SU-DHL-6 (cell line): ENCODE results near the gene CYBA.

ENCODE experiments used
- H2AFZ ChIP-seq: fragments of 200-600 bp; sonication (generic); 2 replicates; pipeline ENCODE4 v1.6.1; 2014; ENCODE audit warnings: low read depth, mild to moderate bottlenecking, moderate library complexity, mixed read lengths, antibody characterized with exemption, low read length; ENCODE audit not compliant: severe bottlenecking
- H3F3A ChIP-seq: fragments of 200-600 bp; shearing (Covaris generic); 2 replicates; pipeline ENCODE4 v1.6.0; 2016; ENCODE audit warnings: antibody characterized with exemption, mild to moderate bottlenecking; ENCODE audit not compliant: insufficient read depth
- H3K27ac ChIP-seq: fragments of 200-600 bp; sonication (generic); 2 replicates; pipeline ENCODE4 v1.5.1; 2016; ENCODE audit warnings: low read depth, mild to moderate bottlenecking, low read length, moderate library complexity, mixed read lengths
- H3K27me3 ChIP-seq: fragments of 200-600 bp; sonication (generic), shearing (Covaris generic); 2 replicates; pipeline ENCODE4 v1.6.0; 2014; ENCODE audit warnings: mild to moderate bottlenecking, low read length
- H3K36me3 ChIP-seq: fragments of 200-600 bp; sonication (generic); 2 replicates; pipeline ENCODE4 v1.6.1; 2014; ENCODE audit warnings: mild to moderate bottlenecking, low read length, mixed read lengths
- H3K4me2 ChIP-seq: fragments of 300-600, 200-600 bp; shearing (Covaris generic), sonication (generic); 2 replicates; pipeline ENCODE4 v1.6.0; 2014; ENCODE audit warnings: low read length, low read depth, mild to moderate bottlenecking; ENCODE audit not compliant: poor library complexity, severe bottlenecking
- H3K4me3 ChIP-seq: fragments of 200-600 bp; sonication (generic); 2 replicates; pipeline ENCODE4 v1.5.1; 2014; ENCODE audit warnings: antibody characterized with exemption, low read length, mild to moderate bottlenecking, mixed read lengths; ENCODE audit not compliant: insufficient read depth, poor library complexity, severe bottlenecking
- H3K79me2 ChIP-seq: fragments of 200-600 bp; sonication (generic); 2 replicates; pipeline ENCODE4 v1.6.1; 2014; ENCODE audit warnings: mild to moderate bottlenecking, low read length, moderate library complexity; ENCODE audit not compliant: insufficient read depth
- H3K9ac ChIP-seq: fragments of 200-600 bp; sonication (generic); 2 replicates; pipeline ENCODE4 v1.7.0; 2014; ENCODE audit warnings: mild to moderate bottlenecking, low read length
- H3K9me2 ChIP-seq: fragments of 200-600 bp; sonication (generic); replicated peaks from 2 replicates; pipeline ENCODE4 v1.6.1; 2014; ENCODE audit warnings: low read length; ENCODE audit not compliant: insufficient read depth
- H3K9me3 ChIP-seq: fragments of 200-600 bp; sonication (generic); 2 replicates; pipeline ENCODE4 v1.6.1; 2014; ENCODE audit warnings: low read length, mixed read lengths; ENCODE audit not compliant: insufficient read depth
- H4K20me1 ChIP-seq: fragments of 200-600 bp; sonication (generic); 2 replicates; pipeline ENCODE4 v1.6.1; 2014; ENCODE audit warnings: low read depth, mild to moderate bottlenecking, antibody characterized with exemption, low read length, moderate library complexity, mixed read lengths
- CTCF ChIP-seq: fragments of 200-600 bp; sonication (generic); IDR thresholded peaks from one replicate; pipeline ENCODE4 v1.5.1; 2017; ENCODE audit warnings: antibody characterized with exemption, mild to moderate bottlenecking, low read length, moderate library complexity; ENCODE audit not compliant: insufficient read depth, poor library complexity, severe bottlenecking
- EZH2phosphoT487 ChIP-seq: fragments of 200-600 bp; sonication (generic), shearing (Covaris generic); conservative IDR thresholded peaks from 2 replicates; pipeline ENCODE4 v1.6.1; 2018; ENCODE audit warnings: mild to moderate bottlenecking, antibody characterized with exemption, low read length, moderate library complexity, mixed read lengths

Gene CYBA

GRCh38 chr16:88629835-88630234, 21.0 kb downstream of the CYBA start:
- no peaks in the 10 kb centered on the region for H3K79me2 ChIP-seq
- TF ChIP-seq EZH2phosphoT487 (no peak), CTCF (no peak)
- H3K36me3 ChIP-seq = no peaks in the 10 kb centered on the region
- H3F3A ChIP-seq = peaks cover 14% of the 10 kb centered on the region
- no peaks in the 10 kb centered on the region for H3K9me3 ChIP-seq
- no peak overlapping the region for H3K9ac ChIP-seq
- no peak overlapping the region for H3K4me2 ChIP-seq
- no peak overlapping the region for H3K27ac ChIP-seq
- no peak overlapping the region for H3K4me3 ChIP-seq
- H2AFZ ChIP-seq = no peak overlapping the region
- no peaks in the 10 kb centered on the region for H3K27me3 ChIP-seq
- H4K20me1 ChIP-seq = no peaks in the 10 kb centered on the region
- no peaks in the 10 kb centered on the region for H3K9me2 ChIP-seq

GRCh38 chr16:88628512-88628974, 22.3 kb downstream of the CYBA start:
- Histone ChIP-seq H3K4me2 (no peak overlapping the region), H2AFZ (no peak overlapping the region), H3K9me2 (no peaks in the 10 kb centered on the region), H3K27me3 (no peaks in the 10 kb centered on the region), H3K27ac (no peak overlapping the region), H3F3A (peaks cover 5% of the 10 kb centered on the region; the same call in 1 of the 2 replicates), H3K9me3 (no peaks in the 10 kb centered on the region), H4K20me1 (no peaks in the 10 kb centered on the region), H3K79me2 (no peaks in the 10 kb centered on the region), H3K4me3 (no peak overlapping the region), H3K9ac (no peak overlapping the region), H3K36me3 (no peaks in the 10 kb centered on the region)
- peak; percentile 28 for TF ChIP-seq CTCF
- no peak for TF ChIP-seq EZH2phosphoT487

- H3K36me3 ChIP-seq = no peaks in the 10 kb centered on the region
- H3K9ac ChIP-seq = no peak overlapping the region
These were observed 23.1 kb downstream of the CYBA start for GRCh38 chr16:88627531-88628411.

More at GRCh38 chr16:88627531-88628411, 23.1 kb downstream of the CYBA start:
- no peaks in the 10 kb centered on the region for H3F3A ChIP-seq
- H3K4me3 ChIP-seq = no peak overlapping the region
- TF ChIP-seq CTCF (no peak), EZH2phosphoT487 (no peak)
- no peaks in the 10 kb centered on the region for H4K20me1 ChIP-seq
- no peaks in the 10 kb centered on the region for H3K79me2 ChIP-seq
- H3K27me3 ChIP-seq = no peaks in the 10 kb centered on the region
- no peaks in the 10 kb centered on the region for H3K9me3 ChIP-seq
- H3K4me2 ChIP-seq = no peak overlapping the region
- no peaks in the 10 kb centered on the region for H3K9me2 ChIP-seq
- H3K27ac ChIP-seq = no peak overlapping the region
- no peak overlapping the region for H2AFZ ChIP-seq
